Activated CD4-positive, alpha-beta memory T cell treated with anti-CD3 and anti-CD28 coated beads for 36 hours (primary cell): ENCODE data around the gene KCNK15. TPM values are rescaled to one million over a fixed set of nuclear protein-coding genes. Genes with fewer than 3 reads are reported as not detected.

ENCODE experiments used
- CTCF ChIA-PET: fragments of 350-600 bp; sonication (Branson Sonifier 250); formaldehyde crosslinking; loops from one replicate; lab custom pipeline; 2021; ENCODE audit warnings: antibody characterized with exemption, inconsistent platforms; lab: Charles Lee
- POLR2A ChIA-PET: fragments of 350-600 bp; sonication (Branson Sonifier 250); formaldehyde crosslinking; loops from one replicate; lab custom pipeline; 2021; ENCODE audit warnings: antibody characterized with exemption; lab: Charles Lee
- DNase-seq: peaks from one replicate; pipeline ENCODE4 v3.0.0-alpha.2; 2020
- H3K27ac Mint-ChIP-seq: one replicate; pipeline ENCODE4 v1.8.0; 2021; ENCODE audit warnings: mixed read lengths
- H3K27me3 Mint-ChIP-seq: one replicate; pipeline ENCODE4 v1.8.0; 2021; ENCODE audit warnings: mixed read lengths
- H3K36me3 Mint-ChIP-seq: one replicate; pipeline ENCODE4 v1.8.0; 2021; ENCODE audit warnings: mixed read lengths
- H3K4me1 Mint-ChIP-seq: one replicate; pipeline ENCODE4 v1.8.0; 2021; ENCODE audit warnings: low read depth, mixed read lengths
- H3K4me3 Mint-ChIP-seq: one replicate; pipeline ENCODE4 v1.8.0; 2021; ENCODE audit warnings: mild to moderate bottlenecking, mixed read lengths
- H3K9me3 Mint-ChIP-seq: one replicate; pipeline ENCODE4 v1.8.0; 2021; ENCODE audit warnings: mixed read lengths
- intact Hi-C: fragments of 100-400 bp; cut with micrococcal nuclease; formaldehyde crosslinking; loops from one replicate; pipeline ENCODE4 v1.15.1; 2023
- total RNA-seq, 2 experiments: library from RNA; stranded (reverse); gene quantifications; one replicate each; pipeline ENCODE4 v1.2.3, GENCODE V29; 2021

The KCNK15 gene
- total RNA-seq, 2 experiments from 2014 or later: 0.71 to 0.77 TPM

GRCh38 chr20:44705364-44706094, 40.1 kb upstream of the KCNK15 start:
- DNase-seq: no peak
- H3K9me3 Mint-ChIP-seq: no peaks in the 10 kb centered on the region
- H3K27me3 Mint-ChIP-seq: no peaks in the 10 kb centered on the region
- no peak overlapping the region for H3K27ac Mint-ChIP-seq
- H3K4me1 Mint-ChIP-seq: no peaks in the 10 kb centered on the region
- ChIA-PET CTCF (no interaction called here), POLR2A (no interaction called here)
- intact Hi-C loops: no loop called here
- H3K4me3 Mint-ChIP-seq: no peak overlapping the region
- no peaks in the 10 kb centered on the region for H3K36me3 Mint-ChIP-seq

- intact Hi-C loops: no loop called here
- CTCF ChIA-PET: no interaction called here
- POLR2A ChIA-PET: no interaction called here
These were observed 39.2 kb upstream of the KCNK15 start for GRCh38 chr20:44706301-44707017.

GRCh38 chr20:44707018-44707579, 38.6 kb upstream of the KCNK15 start:
- Mint-ChIP-seq H3K27ac (no peak overlapping the region), H3K4me3 (no peak overlapping the region), H3K36me3 (no peaks in the 10 kb centered on the region), H3K9me3 (no peaks in the 10 kb centered on the region), H3K4me1 (no peaks in the 10 kb centered on the region), H3K27me3 (no peaks in the 10 kb centered on the region)
- intact Hi-C loops: no loop called here
- DNase-seq: no peak
- CTCF ChIA-PET: no interaction called here
- POLR2A ChIA-PET: no interaction called here

More at GRCh38 chr20:44706301-44707017, 39.2 kb upstream of the KCNK15 start:
- Mint-ChIP-seq H3K4me3 (no peak overlapping the region), H3K4me1 (no peaks in the 10 kb centered on the region), H3K27ac (no peak overlapping the region), H3K27me3 (no peaks in the 10 kb centered on the region), H3K9me3 (no peaks in the 10 kb centered on the region), H3K36me3 (no peaks in the 10 kb centered on the region)
- no peak for DNase-seq

- intact Hi-C loops: no loop called here
- Mint-ChIP-seq H3K9me3 (no peaks in the 10 kb centered on the region), H3K27me3 (peaks cover 1% of the 10 kb centered on the region), H3K36me3 (no peaks in the 10 kb centered on the region), H3K4me3 (no peak overlapping the region), H3K27ac (no peak overlapping the region), H3K4me1 (no peaks in the 10 kb centered on the region)
- no peak for DNase-seq
- CTCF ChIA-PET: no interaction called here
- POLR2A ChIA-PET: no interaction called here
These were observed 36.3 kb upstream of the KCNK15 start for GRCh38 chr20:44709380-44709779.

- DNase-seq: no peak
- ChIA-PET CTCF (no interaction called here), POLR2A (no interaction called here)
- Mint-ChIP-seq H3K4me1 (no peaks in the 10 kb centered on the region), H3K9me3 (no peaks in the 10 kb centered on the region), H3K4me3 (no peak overlapping the region), H3K27ac (no peak overlapping the region), H3K36me3 (no peaks in the 10 kb centered on the region), H3K27me3 (peaks cover 1% of the 10 kb centered on the region)
- intact Hi-C loops: no loop called here
These were observed 35.9 kb upstream of the KCNK15 start for GRCh38 chr20:44709797-44710196.

- H3K36me3 Mint-ChIP-seq: no peaks in the 10 kb centered on the region
- H3K9me3 Mint-ChIP-seq: no peaks in the 10 kb centered on the region
- no peak overlapping the region for H3K4me3 Mint-ChIP-seq
- ChIA-PET POLR2A (no interaction called here), CTCF (interaction anchor here (1.0 to 1.3 kb wide), 2 partner anchors 26 to 28 kb away, joined by 3 read pairs; no protein-coding TSS in a partner anchor)
- no peak for DNase-seq
- peaks cover 1% of the 10 kb centered on the region for H3K27me3 Mint-ChIP-seq
- no peaks in the 10 kb centered on the region for H3K4me1 Mint-ChIP-seq
- intact Hi-C loops: no loop called here
- H3K27ac Mint-ChIP-seq: no peak overlapping the region
These were observed 34.4 kb upstream of the KCNK15 start for GRCh38 chr20:44711237-44711636.

- intact Hi-C loops: no loop called here
- Mint-ChIP-seq H3K4me3 (no peak overlapping the region), H3K36me3 (no peaks in the 10 kb centered on the region), H3K27me3 (peaks cover 1% of the 10 kb centered on the region), H3K27ac (no peak overlapping the region), H3K4me1 (no peaks in the 10 kb centered on the region), H3K9me3 (no peaks in the 10 kb centered on the region)
- POLR2A ChIA-PET: no interaction called here
- no peak for DNase-seq
- CTCF ChIA-PET: no interaction called here
These were observed 31.5 kb upstream of the KCNK15 start for GRCh38 chr20:44714102-44714700.

GRCh38 chr20:44714701-44715498, 30.8 kb upstream of the KCNK15 start, which contains the start of gene CCN5:
Gene CCN5, plus strand, starts transcription at chr20:44715369. Its CDS starts 22 bp downstream, at chr20:44715391.
- Mint-ChIP-seq H3K27ac (no peak within 1 kb of the TSS), H3K9me3 (no peaks in the 10 kb centered on the region), H3K4me3 (no peak within 1 kb of the TSS), H3K36me3 (no peaks in the 10 kb centered on the region), H3K4me1 (no peaks in the 10 kb centered on the region), H3K27me3 (peaks cover 1% of the 10 kb centered on the region)
- DNase-seq: no peak
- intact Hi-C loops: no loop called here
- CTCF ChIA-PET: no interaction called here
- POLR2A ChIA-PET: no interaction called here

- no peaks in the 10 kb centered on the region for H3K9me3 Mint-ChIP-seq
- no peak overlapping the region for H3K27ac Mint-ChIP-seq
- DNase-seq: no peak
- H3K4me1 Mint-ChIP-seq: no peaks in the 10 kb centered on the region
- ChIA-PET CTCF (no interaction called here), POLR2A (no interaction called here)
- no peaks in the 10 kb centered on the region for H3K36me3 Mint-ChIP-seq
- H3K4me3 Mint-ChIP-seq: no peak overlapping the region
- intact Hi-C loops: no loop called here
- H3K27me3 Mint-ChIP-seq: peaks cover 1% of the 10 kb centered on the region
These were observed 30.0 kb upstream of the KCNK15 start for GRCh38 chr20:44715499-44716308.

GRCh38 chr20:44716309-44717106, 29.2 kb upstream of the KCNK15 start:
- intact Hi-C loops: no loop called here
- POLR2A ChIA-PET: interaction anchor here (0.6 kb wide), 1 partner anchor 116 kb away, joined by 3 read pairs; no protein-coding TSS in a partner anchor
- no peak for DNase-seq
- Mint-ChIP-seq H3K4me1 (no peaks in the 10 kb centered on the region), H3K4me3 (no peak overlapping the region), H3K27ac (no peak overlapping the region), H3K27me3 (peaks cover 1% of the 10 kb centered on the region), H3K9me3 (no peaks in the 10 kb centered on the region), H3K36me3 (no peaks in the 10 kb centered on the region)
- CTCF ChIA-PET: no interaction called here
